ENCODE measurements around the gene BATF2. TPM values are rescaled to one million over a fixed set of nuclear protein-coding genes. Genes with fewer than 3 reads are reported as not detected.

Gene BATF2
- total and polyA plus RNA-seq, 9 donors = 1.4 to 3.4 (median 2.3) TPM

GRCh38 chr11:65014726-65015227, 18.0 kb upstream of the BATF2 start:
- Histone ChIP-seq H3K9me3 (no peaks in the 10 kb centered on the region), H3K27me3 (no peaks in the 10 kb centered on the region), H3K4me1 (ENCODE audit: insufficient read depth) (peaks cover 2% of the 10 kb centered on the region), H3K36me3 (no peaks in the 10 kb centered on the region), H3K4me3 (peak overlapping the region; percentile 56), H3K27ac (peak overlapping the region; percentile 94 to 99)
- WGBS, 3 donors = 27 to 31% (median 29%) methylated on average over 23 of the region's 23 CpGs
- intact Hi-C loops (cut with DNase I) = loop anchor here (5.0 to 10.0 kb wide), 7 partner anchors 73 to 170 kb away; partner anchors contain the start of genes CDC42BPG (in 3 of the 4), TM7SF2 (in 2 of the 4), VPS51 (in 2 of the 4) and ZNHIT2 (in 2 of the 4)
- DNase-seq = no peak
- no peak for TF ChIP-seq EP300 (IDR thresholded peaks at IDR 0.05)

GRCh38 chr11:65013888-65014725, 17.3 kb upstream of the BATF2 start, which contains the start of gene ARL2:
Gene ARL2 (plus strand): TSS chr11:65014160. CDS start chr11:65014208, 48 bp downstream.
- WGBS, 3 donors = 1 to 2% (median 1%) methylated on average over 70 to 96 of the region's 96 CpGs
- H3K27me3 ChIP-seq = no peaks in the 10 kb centered on the region
- peaks cover 2% of the 10 kb centered on the region for H3K4me1 ChIP-seq (ENCODE audit: insufficient read depth)
- peak within 1 kb of the TSS; percentile 56 for H3K4me3 ChIP-seq
- peak; percentile 92 to 95 (median 93) for DNase-seq
- H3K9me3 ChIP-seq = no peaks in the 10 kb centered on the region
- peak within 1 kb of the TSS; percentile 94 to 99 for H3K27ac ChIP-seq
- TF ChIP-seq POLR2A (IDR thresholded peaks at IDR 0.05) (peak; percentile 32), CTCF (IDR thresholded peaks at IDR 0.05) (peak; percentile 74 to 93 (median 83)), EP300 (IDR thresholded peaks at IDR 0.05) (no peak)
- intact Hi-C loops (cut with DNase I) = loop anchor here (1.0 to 10.0 kb wide), 8 partner anchors 73 to 169 kb away; partner anchors contain the start of genes CDC42BPG (in 3 of the 4), TM7SF2 (in 2 of the 4), ZNHIT2 (in 2 of the 4) and FAU (in 1 of the 4)
- H3K36me3 ChIP-seq = no peaks in the 10 kb centered on the region

GRCh38 chr11:65013130-65013887, 16.5 kb upstream of the BATF2 start:
- H3K9me3 ChIP-seq = no peaks in the 10 kb centered on the region
- no peaks in the 10 kb centered on the region for H3K27me3 ChIP-seq
- H3K27ac ChIP-seq = peak overlapping the region; percentile 94 to 99
- TF ChIP-seq EP300 (IDR thresholded peaks at IDR 0.05) = no peak
- peak; percentile 58 for TF ChIP-seq POLR2A (IDR thresholded peaks at IDR 0.05)
- peak in 1 of 3 donors; percentile 77 for TF ChIP-seq CTCF (IDR thresholded peaks at IDR 0.05)
- no peaks in the 10 kb centered on the region for H3K36me3 ChIP-seq
- peak overlapping the region; percentile 56 for H3K4me3 ChIP-seq
- peak; percentile 85 to 93 (median 90) for DNase-seq
- WGBS, 3 donors = 8 to 11% (median 8%) methylated on average over 21 to 22 of the region's 22 CpGs
- intact Hi-C loops (cut with DNase I) = loop anchor here (1.0 to 10.0 kb wide), 8 partner anchors 74 to 169 kb away; partner anchors contain the start of genes CDC42BPG (in 3 of the 4), TM7SF2 (in 2 of the 4), ZNHIT2 (in 2 of the 4) and FAU (in 1 of the 4)
- H3K4me1 ChIP-seq (ENCODE audit: insufficient read depth) = peaks cover 2% of the 10 kb centered on the region

GRCh38 chr11:65008873-65009272, 12.1 kb upstream of the BATF2 start:
- Histone ChIP-seq H3K4me1 (ENCODE audit: insufficient read depth) (no peaks in the 10 kb centered on the region), H3K4me3 (no peak overlapping the region), H3K36me3 (no peaks in the 10 kb centered on the region), H3K9me3 (no peaks in the 10 kb centered on the region), H3K27me3 (no peaks in the 10 kb centered on the region), H3K27ac (no peak overlapping the region)
- no peak for TF ChIP-seq POLR2A (IDR thresholded peaks at IDR 0.05)
- no peak for TF ChIP-seq EP300 (IDR thresholded peaks at IDR 0.05)
- no peak for TF ChIP-seq CTCF (IDR thresholded peaks at IDR 0.05)
- intact Hi-C loops (cut with DNase I) = loop anchor here in 1 of 4 donors (10.0 kb wide), 1 partner anchor 164 kb away; the partner anchor contains the start of gene CDC42BPG
- no peak for DNase-seq
- 78 to 89% (median 88%) methylated on average over 2 of the region's 2 CpGs for WGBS, 3 donors

Measured in ovary (tissue), 9 donors.